Stimulated activated CD8-positive, alpha-beta memory T cell treated with anti-CD3 and anti-CD28 coated beads, Interleukin-12 subunit alpha, Interleukin-12 subunit beta, amount 100 ng/mL, for 24 hours (primary cell): ENCODE data around the gene AMOTL2.

Source experiments
- DNase-seq: peaks from one replicate; pipeline ENCODE4 v3.0.0-alpha.2; 2020; ENCODE audit errors: extremely low read depth

AMOTL2 gene

DNA sequence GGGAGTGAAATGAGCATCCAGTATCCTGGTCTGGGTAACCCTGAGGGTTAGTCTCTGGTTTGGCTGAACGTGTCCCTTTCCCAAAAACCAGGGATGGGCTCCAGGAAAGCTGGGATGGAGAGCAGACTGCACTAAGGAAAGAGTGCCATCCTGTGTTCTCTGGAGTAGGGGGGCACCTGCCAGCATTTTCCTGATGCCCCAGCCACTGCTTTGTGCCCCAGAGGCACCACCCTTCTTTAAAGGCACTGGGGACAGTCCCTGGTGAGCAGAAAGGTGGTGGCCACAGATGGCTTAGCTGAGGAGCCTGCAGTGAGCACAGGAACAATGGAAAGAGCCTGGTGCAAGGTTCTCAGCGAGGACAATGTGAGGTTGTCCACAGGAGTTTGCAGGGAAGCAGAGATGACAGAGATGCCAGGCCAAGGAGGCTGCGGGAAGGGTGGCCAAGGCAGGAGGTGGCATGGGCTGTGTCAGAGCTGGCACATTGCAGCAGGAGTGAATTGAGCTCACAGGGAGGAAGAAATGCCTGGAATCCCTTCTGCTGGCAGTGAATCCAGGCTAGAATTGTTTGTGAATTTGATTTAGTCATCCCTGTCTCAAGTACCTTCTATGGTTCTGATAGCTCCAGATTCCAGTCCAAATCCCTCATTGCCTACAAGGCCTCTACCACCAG, 39.9 kb downstream of the AMOTL2 start:
- no peak for DNase-seq

DNA sequence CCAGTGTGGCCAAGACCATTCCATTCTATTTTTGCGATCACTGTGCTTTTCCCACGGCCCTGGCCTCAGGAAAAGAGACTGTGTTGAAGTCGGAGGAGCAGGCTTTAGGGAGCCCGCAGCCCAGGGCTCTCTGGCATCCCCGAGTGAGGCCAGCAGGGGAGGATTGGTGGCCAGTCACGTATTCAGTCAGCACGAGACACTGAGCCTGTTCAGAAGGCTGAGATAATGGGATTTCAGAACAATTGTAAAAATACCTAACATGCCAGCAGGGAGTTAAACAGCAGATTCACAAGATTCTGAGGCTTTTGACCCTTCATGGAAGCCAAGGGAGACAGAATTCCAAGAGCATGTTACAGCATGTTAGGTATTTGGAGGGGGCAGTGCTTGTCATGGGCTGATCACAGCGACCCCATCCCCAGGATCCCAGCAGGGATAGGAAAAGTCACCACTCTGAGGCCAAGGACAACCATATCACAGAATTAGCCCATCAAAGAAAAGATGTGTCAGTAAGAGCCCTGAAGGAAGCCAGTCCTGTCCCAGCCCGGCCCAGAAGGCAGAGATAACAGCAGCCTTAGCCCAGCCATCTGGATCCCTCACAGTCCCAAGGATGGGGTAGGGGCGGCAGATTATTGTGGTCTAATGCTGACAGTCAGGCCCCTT, 40.6 kb downstream of the AMOTL2 start:
- no peak for DNase-seq

DNA sequence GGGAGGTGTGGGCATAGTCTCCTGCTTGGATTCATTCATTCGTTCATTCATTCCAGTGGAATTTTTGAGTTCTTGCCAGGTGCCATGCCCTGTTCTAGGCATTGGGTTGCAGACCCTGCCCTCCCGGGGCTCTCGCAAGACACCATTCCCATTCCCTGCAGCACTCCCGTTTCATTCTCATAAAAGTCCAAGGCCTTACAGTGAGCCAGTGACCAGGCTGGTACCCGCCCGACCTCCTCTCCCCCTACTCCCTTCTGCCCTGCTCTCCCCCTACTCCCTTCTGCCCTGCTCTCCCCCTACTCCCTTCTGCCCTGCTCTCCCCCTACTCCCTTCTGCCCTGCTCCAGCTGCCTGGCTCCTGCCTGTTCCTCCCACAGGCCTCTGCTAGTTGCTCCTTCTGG, 41.9 kb downstream of the AMOTL2 start:
- DNase-seq: no peak

DNA sequence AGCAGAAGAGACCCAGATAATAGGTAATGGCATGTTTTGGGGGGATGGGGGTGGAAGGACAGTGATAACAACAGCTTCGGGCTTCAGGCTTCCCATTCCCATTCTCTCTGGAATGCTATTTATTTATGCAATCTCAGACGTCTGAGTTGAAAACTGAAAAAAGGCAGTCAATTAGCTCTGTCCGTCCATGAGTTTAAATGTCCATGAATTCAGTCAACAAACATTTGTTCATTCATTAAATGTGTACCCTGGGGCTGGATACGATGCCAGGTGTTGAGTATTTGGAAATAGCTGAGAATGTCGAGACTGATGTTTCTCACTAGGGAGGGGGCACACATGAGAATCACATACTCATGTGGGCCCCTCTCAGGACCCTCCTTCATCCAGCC, 42.4 kb downstream of the AMOTL2 start:
- DNase-seq: no peak

DNA sequence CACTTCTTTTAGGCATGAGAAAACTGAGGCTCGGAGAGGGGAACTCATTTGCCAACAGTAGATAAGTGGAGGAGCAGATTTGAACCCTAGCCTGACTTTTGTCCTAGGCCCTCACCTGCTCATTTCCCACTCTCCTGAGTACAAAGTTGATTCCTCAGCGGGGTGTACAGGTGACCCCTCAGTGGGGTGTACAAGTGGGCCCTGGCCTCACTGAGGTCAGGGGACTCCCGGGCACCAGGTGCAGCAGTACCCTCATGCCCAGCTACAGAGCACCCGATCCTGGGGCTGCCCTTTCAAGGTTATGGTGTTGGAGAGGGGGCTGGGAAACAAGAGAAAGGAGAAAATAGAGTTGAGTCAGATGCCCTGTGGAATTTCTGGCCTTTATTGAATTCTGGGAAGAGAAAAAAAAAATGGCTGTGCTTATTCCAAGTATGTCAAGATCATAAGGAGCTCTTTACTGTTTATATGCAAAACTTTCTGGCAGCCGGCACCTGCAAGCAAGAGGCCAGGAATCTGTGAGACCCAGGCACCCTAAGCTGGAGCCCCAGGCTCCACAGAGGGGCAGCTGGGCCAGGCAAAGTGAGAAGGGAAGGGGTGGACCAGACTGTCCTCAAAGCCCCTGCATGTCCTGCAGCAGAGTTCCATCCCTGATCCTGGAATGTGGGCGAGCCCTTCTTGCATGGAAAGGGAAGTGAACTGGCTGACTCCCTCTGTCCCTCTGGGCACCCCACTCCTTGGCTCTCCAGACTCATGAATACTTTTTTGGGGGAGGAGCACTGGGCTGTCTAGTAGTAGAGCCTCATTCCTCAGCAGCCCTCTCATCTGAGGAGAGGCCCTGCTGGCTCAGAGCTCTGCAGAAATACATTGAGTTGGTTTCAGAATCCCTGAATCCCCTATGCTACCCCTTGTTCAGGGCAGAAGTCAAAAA, 43.1 kb downstream of the AMOTL2 start:
- DNase-seq: no peak

DNA sequence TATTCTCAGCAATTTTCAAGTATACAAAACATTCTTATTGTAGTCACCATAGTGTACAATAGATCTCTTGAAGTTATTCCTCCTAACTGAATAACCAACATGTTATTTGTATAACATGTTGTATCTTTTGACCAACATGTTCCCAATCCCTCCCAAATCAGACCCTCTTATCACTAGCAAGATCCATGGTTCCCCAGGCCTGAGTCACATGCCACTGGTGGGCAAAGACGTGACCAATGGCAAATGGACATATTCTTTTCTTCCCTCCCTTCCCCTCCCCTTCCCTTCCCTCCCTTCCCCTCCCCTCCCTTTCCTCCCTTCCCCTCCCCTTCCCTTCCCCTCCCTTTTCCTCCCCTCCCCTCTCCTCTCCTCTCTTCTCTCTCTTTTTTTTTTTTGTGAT, 45.4 kb downstream of the AMOTL2 start:
- DNase-seq: no peak

DNA sequence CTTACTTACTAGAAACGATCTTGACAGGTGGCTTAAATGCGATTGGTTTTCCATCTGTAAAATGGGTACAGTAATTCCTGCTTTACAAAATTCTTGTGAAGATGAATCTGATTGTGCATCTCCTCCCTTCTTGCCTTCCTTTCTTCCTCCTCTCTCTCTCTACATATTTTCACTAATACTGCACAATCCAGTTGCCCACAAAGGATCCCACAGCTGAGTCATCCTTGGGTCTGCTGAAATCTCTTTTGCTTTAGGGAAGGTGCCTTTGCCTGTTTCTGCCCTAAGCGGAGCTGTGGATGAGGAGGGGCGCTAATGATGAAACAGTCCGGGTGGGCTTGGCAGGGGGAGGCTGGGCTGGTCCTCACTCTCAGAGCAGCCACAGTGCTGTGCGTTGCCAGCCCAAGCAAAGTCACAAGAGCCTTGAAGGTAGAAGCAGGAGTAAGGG, 46.1 kb downstream of the AMOTL2 start:
- DNase-seq: no peak

DNA sequence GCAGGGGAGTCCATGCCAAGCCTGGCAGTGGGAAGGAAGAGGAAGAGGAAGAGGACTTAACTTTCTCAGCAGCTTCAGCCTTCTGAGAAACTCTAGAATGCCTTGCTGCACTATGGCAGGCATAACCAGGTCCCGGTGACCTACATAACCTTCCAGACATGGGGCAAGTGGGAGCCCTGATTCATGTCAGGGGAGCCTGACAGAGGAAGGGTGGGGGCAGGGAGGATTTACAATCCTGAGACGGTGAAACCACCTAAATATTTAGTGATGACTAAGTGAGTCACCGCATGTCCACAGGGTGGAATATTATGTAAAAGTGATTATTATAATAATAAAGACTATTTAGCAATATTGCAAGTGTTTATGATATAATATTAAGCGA, 46.7 kb downstream of the AMOTL2 start:
- no peak for DNase-seq

DNA sequence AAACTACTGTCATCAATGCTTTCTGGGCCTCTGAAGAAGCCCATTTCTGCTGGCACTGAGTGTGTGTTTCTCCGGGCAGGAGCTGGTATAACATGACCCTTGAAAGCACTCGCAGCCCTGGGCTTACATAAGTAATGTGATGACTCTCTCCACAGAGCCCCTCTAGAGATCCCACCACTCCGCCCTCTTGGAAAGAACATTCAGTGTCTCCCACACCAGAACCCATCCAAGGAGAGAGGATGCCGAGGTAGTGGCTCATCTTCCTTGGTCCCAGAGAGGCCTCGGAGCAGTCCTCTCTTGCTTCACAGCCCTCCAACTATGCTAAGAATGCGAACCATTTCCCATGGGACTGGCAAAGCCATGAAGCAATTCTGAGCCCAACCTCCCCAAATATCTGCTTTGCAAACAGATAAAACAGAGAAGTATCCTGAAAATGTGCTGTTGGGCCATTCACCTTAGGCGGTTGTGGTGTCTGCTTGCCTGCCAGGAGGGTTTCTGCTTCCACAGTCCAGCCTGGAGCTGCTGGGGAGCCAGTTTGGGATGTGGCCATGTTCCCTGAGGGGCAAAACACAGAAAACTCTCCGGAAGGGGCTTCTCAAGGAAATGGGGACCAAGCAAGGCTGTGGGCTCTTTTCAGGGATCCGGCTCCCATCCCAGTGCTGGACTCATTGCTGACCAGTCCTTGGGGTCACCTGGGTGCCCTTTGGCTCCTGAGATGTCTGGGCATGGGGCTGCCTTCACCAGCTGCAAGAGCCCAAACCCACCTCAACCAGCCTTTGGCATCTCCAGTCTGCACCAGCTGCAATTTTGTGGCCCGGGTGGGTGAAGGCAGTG, 47.3 kb downstream of the AMOTL2 start:
- no peak for DNase-seq

DNA sequence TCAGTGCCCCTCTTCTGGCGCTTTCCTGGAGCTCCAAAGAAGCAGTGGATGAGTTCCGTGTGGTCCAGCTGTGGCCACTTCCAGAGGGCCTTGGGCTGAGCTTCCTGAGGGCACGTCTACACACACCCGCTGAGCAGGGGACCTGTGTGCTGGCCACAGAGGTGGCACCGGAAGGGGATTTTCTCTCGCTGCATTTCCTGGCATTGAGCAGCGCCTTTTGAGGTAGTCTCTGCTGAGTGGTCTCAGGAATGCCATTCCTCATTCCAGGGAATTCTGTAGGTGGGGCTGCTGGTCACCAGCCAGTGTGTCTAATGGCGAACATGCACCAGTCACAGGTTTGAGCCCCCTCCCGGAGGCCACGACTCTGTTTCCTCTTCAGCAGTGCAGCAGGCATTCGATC, 48.1 kb downstream of the AMOTL2 start:
- DNase-seq: no peak

DNA sequence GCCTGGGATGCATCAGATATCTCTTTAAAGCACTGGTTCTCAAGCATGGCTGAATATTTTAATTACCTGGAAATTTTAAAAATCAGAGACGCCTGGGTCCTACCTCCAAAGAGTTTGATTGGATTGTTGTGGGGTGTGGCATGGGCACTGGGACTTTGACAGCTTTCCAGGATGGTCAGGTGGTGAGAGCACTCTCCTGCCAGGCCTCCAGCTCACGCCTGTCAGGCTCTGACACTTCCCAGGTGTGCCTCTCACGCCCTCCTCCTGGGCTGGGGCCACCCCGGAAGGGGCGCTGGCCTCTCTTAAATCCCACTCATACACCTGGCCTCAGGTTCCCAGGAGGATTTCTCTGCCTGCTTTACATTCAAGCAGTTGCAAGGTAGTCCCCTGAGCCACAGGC, 48.5 kb downstream of the AMOTL2 start:
- no peak for DNase-seq

DNA sequence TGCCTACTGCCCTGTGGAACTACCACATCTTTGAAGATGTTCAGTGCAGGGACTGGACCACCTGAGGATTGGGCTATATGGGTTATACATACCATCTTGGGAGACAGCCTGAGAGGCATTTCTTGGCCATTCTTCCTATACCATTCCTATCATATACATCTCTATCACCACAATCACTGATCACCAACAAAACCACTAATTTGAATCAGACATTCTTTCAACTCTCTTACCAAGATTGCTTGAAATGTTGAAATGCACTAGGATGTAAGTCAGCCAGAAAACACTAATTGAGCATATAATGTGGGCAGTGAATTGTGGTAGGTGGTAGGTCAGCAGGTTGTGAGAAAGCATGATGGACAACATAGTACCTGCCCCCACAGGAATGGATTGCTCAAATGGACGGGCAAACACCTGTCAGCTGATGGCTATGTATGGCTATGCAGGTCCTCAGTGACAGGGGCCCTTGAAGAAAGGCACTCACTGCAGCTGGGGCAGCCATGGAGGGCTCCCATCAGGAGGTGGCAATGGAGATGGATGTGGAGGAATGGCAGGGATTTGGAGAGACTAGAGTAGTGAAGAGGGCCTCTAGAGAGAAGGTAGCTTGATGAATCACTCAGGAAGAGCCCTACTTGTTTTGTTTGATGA, 49.1 kb downstream of the AMOTL2 start:
- DNase-seq: no peak

DNA sequence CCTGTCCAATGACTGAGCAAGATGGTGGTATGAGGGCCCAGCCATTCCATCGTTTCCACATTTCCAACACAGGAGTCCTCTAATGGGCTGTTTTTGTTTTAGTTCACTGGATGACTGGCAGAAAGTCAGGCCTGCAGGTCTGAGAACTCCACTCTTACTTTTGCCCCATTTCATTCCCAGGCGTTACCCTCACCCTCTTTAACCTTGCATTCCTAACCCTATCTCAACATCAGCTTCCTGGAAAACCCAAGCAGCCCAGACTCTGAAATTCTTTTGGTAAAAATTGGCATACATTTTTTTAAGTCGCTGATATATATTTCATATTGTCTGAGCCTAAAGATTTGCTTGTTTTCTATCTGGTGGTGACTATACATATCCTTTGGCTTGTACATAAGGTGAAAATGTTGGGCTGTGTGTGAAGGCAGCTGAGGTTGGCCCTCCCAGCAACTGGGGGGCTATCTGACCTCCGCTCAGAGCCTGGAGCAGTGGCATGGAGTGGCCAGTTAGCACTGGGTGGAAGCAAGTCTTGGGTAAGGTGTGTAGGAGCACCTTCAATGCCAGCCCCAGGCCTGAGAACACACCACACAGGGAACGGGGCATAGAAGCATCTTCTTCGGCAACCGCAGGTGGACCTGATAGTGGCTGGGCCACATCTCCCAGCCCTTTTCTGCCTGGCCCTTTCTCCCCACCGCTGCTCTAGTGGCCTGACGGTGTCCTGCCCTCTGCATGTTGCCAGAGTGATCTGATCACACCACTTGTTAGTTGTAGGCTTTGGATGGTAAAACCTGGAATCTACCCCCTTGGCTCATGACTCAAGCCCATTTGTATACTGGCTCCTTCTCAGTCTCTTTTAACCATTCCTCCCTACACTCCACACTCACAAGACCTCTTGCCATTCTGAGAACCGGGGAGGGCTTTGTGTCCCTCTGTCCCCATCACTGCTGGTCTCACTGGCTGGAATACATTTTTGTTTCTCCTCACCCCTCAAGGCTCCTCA, 50.0 kb downstream of the AMOTL2 start:
- no peak for DNase-seq

DNA sequence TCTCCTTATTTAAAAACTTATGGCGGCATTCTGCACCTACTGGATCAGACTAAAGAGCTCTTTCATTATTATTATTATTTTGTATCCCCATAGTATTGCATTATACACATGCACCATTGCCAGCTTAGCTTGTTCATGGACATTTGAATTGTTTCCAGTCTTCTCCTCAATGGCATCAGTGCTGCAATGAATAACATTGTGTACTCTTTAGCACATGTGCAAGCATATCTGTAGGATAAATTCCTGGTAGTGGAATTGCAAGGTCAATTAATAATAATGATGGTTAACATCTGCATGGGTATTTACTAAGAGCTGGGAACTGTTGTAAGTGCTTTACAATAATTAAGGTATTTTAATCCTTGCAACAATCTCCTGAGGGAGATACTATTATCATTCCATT, 52.0 kb downstream of the AMOTL2 start:
- DNase-seq: no peak

DNA sequence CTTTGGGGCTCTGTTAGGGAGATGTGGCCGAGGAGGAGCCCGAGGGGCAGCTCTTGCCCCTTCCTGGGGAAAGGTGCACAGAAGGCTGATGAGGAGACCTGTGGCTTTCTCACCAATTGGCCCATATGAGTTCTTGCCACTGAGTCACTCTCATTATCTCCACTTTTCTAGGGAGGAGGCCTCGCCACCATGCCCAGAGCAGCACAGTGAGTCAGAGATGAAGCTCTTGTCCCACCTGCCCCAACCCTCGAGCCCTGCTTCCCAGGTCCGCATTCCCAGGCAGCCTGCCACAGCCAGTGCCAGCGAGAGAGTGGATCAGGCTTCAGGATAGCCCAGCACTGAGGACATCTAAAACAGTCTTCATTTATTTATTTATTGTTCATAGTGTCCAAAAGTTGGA, 53.5 kb downstream of the AMOTL2 start:
- no peak for DNase-seq

DNA sequence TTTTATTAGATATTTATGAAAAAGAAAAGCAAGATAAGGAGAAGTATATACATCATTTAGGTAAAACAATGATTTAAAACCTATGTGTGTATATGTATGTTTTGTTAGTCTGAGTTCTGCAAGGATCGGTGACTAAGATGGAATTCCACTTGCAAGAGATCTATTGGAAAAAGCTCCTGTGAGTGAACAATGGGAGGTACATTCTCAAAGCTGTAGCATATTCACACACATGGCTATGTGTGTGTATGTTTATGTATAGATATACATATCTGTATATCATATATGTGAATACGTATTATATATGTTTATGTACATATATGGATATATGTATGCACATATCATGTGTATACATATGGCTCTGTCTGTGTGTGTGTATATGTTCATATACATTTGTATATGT, 54.3 kb downstream of the AMOTL2 start:
- no peak for DNase-seq

DNA sequence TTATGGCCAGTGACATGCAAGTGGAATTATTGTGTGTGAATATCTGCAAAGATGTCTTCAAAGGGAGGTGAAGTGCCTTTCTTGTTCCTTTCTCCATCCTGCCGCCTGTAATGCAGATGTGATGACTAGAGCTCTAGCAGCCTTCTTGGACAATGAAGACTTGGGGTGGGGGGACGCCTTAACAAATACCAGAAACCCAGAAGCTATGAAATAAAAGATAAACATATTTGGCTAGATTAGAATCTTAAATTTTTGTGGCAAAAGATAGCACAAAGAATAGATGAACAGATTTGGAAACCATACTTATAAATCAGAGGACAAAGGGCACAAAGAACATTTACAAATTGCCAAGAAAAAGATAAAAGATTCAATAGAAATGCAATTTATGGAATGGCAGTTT, 56.1 kb downstream of the AMOTL2 start:
- no peak for DNase-seq

DNA sequence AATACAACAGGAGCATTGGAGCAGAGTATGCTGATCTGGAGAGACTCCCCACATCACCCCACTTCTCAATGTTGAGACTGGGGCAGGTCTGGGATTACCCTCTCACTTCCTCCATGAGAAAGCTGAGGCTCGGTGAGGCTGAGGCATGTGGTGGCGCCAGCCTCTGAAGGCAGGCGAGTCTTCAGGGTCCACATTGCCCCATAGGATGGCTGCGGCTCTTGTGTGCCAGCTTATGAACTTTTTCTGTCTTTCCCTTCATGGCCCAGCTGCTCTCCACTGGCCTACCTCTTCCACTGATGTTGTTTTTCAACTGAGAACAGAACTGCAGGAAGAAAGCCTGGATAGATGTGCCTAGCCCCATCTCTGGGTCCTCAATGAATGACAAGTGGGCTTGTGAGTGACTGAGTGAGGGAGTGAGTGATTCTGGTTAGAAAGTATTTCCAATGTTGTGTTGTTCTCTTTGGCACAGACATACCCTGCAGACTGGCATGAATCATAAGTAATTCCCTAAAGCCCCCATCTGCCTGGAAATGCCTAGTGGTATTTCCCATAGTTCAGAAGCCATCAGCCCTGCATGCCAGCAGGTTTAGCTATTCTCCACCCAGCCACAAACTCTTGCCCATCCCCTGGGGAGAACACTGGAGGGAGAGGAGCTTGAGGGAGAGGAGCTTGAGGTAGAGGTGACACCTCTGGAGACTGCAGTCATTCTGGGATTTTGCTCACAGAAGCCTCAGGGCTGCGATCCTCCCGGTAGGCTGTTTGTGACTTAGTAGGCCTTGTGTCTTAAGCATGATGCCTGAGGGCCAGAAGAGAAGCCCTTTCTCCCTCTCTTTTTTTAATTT, 56.9 kb downstream of the AMOTL2 start:
- DNase-seq: no peak
